ENCODE measurements around the gene CCDC188.
A peak's percentile ranks its signal among the peaks of the same experiment; 100 is the strongest.

CCDC188 gene

DNA sequence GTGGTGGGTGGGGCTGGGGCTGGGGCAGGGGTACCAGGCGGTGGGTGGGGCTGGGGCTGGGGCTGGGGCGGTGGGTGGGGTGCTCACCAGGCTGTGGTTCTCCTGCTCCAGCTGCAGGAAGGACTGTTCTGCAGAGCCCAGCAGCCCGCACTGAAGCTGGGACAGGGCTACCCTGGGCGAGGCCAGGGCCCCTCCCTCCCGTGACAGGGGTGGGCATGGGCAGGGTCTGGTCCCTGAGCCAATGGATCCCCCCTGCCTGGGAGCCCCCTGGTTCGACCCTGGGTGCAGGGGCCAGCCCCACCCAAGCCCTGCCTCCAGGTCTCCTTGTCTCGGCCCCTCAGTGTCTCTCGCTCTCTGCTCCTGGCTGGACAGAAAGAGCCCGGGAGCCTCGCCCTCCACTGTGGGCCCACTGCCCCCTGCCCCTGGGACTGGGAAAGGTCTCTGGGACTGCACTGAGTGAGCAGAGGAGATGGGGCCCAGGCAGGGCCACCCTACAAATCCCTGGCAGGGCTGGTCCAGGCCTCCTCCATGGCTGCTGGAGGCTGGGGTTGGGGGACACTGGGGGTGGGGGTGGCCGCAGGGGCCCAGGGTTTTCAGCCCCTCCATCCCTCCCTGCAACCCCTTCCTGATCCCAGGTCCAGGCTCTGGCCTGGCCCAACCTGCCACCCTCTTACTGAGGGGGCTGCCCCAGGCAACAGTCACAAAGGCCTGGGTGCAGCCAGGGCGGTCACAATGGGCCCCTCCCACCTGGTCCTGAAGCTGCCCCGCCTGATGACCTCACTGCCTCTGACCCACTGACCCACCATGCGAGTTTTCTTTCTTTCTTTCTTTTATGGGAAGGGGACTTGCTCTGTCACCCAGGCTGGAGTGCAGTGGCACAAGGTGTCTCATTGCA, at the start of gene CCDC188:
CCDC188 (minus strand) TSS at position 675 of the 895 bp plus-strand sequence; CDS start at position 606, 69 bp downstream.
- no peak for DNase-seq

DNA sequence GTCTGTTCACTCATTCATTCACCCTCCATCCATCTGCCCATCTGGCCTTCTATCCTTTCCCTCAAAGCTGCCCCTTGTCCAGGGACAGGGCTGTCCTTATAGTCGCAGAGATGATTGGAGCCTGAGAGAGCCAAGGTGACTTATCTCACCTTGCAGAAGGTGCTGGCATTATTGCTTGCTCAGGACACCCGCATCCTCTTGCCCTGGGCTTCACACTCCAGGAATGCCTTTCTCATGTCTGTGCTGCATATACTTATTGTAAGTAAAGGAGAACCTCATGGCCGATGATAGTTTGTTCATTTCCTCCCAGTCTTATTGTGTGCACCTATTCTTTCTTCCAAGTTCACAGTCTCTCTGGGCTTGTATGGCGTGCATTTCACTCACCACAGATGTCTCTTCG, 49.1 kb upstream of the CCDC188 start:
- no peak for DNase-seq

DNA sequence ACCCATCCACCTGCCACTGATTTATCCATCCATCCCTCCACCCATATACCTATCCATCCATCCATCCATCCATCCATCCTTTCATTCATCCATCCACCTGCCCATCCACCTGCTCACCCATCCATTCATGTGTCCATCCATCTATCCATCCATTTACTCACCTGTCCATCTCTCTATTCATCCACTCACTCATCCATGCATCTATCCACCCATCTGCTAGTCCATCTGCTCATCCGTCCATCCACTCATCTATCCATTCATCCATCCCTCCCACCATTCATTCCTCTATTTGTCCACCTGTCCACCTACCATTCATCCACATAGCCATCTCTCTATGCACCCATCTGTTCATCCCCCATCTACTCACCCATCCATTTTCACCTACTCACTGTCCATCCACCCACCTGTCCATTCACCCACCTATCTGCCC, 48.6 kb upstream of the CCDC188 start:
- no peak for DNase-seq

DNA sequence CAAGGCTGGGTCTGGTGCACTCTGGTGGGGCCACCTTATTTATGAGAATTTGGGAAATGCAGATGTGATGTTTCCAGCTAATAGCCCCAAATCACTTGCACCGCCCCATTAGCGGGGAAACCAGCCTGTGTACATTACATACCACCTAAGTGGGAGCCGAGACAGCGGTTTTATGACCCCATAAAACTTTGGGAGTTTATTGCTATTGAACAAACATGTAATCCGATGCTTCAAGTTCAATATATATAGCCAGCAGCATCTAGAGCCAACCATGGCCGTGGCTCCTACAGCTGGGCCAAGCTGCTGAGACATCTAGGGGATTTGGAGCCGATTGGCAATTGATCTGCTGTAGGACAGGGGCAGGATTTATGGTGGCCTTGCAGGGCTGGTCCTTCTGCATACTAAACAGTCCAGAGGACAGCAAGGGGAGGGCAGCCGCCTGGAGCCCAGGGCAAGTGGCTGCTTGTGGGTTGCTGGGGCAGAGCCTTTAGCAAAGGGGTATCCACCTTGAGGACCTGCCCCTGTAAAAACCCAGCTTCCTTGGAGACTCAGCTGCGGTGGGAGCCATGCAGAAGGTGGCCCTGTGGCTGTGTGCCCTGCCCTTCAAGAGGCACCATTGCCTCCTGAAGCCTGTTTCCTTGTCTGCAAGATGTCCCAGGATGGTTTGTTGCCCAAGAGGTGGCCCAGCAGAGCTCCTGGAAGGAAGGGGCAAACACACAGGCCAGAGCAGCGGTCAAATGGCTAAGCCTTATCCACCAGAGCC, 47.9 kb upstream of the CCDC188 start:
- DNase-seq, result no peak

DNA sequence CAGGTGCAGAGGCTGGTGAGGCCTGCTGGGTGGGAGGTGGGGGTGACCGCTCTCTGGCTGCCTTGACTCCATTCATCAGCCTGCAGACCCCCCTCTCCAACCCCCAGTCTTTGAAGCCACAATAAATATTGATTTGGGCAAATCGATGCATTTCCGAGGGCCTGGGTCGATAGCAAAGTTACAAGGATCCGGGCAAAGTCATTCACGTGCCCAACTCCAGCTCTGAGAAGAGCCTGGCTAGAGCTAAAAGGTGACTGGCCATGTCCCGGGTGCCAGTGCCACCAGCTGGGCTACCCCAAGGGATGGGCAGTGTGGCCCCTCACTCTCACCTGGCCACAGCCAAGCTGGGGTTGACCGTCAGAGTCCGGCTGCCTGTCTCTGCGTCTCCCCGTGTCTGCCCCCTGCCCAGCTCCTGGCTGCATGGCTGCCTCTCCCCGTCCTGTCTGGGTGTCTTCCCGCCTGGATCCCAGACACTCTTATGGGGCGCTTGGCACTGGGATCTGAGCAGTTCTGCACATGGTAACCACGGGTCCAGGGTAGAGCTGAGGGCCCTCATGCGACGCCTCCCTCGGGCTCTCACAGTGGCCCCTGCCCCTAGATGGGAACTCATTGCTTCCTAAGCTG, 46.7 kb upstream of the CCDC188 start:
- DNase-seq, result no peak

DNA sequence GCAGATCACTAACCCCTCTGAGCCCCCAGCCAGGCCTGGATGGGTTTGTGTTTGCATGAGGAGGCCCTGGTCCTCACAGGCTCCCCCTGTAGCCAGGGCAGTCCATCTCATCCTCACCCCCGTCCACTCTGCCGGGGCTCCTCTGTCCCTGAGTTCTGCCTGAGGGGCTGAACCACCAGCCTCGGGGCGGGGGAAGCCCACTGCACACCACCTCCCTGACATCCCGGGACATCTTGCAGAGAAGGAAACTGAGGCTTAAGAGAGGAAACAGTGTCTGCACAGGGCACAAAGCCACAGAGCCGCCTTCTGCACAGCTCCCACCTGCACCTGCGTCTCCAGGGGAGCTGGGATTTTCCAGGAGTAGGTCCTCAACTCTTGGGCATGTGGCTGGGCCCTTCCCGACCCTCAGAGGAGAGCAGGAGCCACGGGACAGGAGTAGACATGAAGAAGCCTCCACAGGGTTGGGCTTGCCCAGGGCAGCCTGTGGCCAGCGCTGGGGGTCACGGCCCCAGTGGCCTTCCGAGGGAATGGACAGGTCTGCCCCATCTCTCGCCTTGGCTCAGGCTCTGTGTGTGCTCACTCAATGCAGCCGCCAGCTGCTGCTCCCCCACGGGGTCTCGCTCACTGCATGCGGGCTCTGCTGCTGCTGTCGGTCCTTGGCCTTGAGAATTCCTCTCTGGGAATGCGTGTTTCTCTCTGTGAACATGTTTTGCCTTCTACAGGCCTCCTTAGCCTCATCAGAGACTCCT, 45.4 kb upstream of the CCDC188 start:
- no peak for DNase-seq

DNA sequence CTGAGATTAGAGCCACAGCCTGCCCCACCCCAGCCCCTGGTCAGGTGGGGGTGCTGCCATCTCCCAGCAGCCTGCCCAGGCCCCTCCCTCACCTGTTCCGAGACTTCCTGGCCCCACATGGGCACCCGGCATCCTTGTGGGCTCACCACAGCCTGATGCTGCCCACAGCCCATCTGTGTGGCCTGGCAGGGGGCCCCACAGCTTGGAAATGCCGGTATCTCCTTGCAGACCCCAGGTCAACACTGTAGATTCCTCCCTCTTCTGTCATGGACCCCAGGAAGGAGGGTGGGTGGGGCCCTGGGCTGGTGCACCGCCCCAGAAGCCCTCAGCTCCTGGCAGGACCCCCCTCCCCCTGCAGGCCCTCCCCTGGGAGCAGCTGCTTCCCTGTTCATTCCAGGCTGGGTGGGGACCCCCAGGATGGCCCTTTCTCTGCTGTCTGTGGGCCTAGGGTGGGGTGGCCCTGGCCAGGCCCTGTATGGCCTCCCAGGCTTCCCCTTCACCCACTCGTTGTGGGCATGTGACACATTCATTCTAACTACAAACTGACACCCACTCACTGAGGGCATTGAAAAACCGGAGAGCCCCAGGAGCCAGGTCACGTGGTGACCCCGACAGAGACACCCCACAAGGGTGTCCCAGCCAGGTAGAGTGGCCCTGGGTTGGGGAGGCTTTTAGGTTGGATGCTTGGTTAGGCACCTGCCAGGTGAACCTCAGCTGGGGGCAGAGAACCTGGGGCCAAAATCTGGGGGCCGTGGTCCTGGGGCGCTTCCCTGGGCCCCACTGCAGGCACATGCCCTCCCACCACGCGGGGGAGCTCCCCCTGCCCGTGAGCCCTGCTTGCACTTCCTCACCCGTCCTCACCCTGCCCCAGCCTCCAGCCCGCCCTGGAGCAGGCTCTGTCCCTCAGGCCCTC, 44.1 kb upstream of the CCDC188 start:
- DNase-seq, result no peak

DNA sequence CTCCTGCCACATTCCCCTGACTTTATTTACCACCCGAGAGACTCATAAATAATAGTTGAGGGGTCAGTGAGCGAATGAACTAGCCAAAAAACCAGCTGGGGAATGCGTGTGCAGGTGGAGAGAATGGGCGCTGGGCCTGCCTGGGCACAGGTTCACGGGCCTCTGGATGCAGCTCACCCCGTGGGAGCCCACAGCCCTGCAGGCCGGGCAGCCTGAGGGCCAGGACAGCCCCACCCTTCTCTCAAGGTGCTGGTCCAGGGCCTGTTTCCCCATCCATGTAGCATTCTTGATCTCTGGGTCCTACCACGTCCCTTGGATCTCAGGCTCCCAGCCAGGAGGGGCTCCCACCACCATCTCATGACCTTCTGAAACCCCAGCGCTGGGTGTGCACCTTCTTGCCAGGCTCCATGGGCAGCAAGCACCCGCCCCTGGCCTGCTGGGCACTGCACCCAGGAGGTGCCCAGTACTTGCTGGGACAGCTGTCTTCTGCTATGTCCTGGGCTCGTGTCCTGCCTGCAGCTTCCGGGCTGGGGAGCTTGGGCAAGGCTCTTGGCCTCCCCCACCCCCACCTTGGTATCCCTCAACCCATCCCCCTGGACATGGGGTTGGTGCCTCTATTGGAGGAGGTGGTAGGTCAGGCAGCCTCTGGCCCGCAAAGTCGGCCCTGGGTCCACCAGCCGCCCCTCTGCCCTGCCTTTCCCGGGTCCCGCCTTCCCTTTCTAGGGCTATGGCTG, 43.1 kb upstream of the CCDC188 start:
- no peak for DNase-seq

DNA sequence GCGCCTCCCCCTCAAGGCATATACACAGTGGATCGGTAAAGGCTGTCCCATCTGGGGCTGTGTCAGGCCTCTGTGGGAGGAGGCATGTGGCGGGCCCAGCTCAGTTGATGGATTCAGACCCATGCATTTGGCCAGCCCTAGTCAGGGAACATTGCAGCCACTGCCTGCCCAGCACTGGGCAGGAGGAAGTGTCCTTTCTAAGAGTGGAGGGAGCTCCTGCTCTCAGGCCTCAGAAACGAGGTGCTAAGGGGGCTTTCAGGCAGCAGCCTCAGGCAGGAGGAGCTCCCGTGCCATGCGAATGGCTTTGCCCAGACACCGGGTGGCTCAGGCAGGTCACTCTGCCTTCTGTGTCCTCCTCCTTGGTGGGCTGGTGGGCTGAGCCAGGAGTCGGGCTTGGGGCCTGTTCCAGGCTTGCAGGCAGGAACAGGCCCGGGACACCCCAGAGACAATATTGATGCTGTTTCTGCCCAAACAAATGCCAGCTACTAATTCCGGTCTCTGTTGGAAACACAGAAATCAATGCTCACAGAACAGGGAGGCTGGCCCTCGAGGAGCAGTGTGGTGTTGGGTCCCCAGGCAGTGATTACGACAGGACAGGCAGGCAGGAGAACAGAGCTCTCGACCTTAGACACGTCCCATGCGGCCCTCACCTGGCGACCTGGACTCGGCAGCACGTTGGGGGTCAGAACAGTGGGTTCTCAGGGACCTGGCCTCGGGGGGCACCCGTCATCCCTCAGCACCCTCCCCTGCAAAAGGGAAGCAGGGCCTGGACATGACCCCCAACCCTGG, 42.3 kb upstream of the CCDC188 start:
- no peak for DNase-seq

DNA sequence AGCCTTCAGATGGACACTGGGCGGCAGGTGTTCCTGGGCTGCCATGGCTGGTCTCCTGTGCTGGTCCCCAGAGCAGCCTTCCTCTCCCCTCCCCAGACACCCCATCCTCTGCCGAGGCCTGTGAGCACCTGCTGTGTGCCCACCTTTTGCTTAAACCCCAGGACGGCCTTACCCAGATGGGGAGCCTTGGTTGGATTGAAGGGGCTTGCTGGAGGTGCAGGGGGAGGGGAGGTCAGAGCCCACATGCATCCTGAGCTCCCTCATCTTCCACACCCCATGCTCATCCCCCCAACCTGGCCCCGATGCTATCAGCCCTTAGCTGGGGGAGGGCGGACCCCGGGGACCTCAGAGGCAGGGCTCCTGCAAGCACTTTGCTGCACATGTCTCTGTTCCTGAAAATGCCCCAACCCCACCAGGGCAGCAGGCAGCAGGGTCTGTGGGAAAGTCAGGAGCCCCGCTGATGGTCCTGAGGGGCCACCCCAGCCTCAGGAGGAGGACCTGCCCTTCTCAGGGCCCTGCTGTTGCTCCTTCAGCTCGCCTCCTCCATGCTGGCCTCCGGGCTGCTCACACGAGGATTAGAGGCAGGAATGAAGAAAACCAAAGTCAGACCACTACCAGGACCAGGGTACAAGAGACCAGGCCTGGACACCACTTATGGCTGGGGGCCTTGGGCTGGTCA, 41.6 kb upstream of the CCDC188 start:
- DNase-seq, result no peak

DNA sequence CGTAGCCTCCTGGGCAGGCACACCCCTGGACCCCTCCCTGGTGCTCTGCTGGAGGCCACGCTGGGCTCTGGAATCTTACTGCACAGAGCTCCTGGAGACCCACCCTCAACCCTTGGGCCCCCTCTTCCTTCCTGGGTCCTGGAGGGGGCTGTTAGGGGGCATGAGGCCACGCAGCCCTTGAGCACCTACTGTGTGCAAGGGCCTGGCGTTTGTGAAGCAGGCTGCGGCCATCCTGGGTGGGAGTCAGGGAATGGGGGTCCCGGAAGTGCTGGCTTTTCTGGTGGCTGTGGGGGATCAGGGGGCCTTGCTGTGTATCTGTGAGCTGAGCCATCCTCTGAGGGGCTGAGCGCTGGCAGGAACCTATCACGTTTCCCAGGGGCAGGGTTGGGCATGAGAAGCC, 40.9 kb upstream of the CCDC188 start:
- no peak for DNase-seq

DNA sequence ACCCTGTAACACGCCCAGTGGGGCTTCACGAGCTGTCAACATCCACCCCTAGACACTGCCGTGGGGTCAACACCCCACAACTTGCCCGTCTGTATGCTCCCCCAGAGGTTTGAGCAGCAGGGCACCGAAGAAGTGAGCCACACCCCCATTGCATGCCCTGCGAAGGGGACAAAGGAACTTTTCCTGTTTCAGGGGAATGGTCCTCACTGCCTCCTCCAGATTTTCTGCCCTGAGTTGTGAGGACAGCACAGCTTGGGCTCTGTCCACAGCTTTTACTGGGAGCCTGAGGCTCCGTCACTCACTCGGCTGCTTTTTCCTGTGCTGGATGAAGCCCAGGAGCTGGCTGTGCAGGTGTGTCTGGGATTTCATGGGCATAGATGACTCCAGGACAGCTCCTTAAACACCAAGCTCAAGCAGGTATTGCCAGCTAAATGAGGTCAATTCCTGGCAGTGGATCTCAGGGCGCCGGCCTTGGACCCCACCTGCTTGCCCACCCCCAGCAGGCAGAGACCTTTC, 40.2 kb upstream of the CCDC188 start:
- no peak for DNase-seq

DNA sequence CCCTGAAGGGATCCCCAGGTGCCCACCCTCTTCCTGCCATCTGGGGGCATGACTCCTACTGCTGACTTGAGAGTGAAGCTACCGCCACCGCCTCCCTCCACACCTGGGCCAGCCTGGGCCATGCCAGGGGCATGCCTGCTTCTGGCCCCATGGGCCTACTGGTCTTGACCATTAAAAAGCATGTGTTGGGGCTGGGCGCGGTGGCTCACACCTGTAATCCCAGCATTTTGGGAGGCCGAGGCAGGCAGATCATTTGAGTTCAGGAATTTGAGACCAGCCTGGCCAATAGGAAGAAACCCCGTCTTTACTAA, 37.7 kb upstream of the CCDC188 start:
- DNase-seq, result no peak

DNA sequence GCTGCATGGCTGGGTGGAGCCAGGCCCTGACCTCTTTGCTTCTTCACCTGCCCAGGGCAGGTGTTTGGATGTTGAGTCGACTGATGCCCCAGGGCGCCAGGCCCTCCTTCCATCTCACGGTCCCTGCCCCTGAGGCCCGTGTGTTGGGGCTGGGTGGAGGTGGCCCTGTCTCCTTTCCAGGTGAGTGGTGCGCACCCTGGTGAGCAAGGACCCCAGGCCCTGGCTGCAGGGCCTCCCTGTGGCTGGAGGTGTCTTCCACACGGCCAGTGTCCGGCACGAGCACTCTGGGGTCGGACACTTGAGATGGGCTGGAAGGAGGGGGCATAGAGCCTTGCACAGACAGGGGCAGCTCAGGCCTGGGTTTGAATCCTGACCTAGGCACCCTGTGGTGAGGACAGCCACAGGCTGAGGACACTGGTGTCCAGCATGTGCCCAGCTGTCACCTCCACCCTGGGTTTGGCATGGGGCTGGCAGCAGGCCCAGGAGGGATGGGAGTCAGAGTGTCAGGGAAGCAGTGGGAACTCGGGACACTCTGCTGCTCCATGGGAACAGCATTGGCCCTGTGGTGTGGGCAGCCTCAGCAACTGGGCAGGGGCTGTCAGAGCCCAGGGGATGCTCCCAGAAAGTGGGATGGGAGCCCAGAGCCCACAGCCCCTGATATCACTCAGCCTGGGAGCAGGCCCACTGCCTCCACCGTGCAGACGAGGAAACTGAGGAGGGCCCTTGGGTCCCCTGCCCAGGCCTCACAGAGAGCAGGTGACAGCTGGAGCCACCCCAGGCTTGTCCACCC, 37.1 kb upstream of the CCDC188 start:
- DNase-seq, result no peak

DNA sequence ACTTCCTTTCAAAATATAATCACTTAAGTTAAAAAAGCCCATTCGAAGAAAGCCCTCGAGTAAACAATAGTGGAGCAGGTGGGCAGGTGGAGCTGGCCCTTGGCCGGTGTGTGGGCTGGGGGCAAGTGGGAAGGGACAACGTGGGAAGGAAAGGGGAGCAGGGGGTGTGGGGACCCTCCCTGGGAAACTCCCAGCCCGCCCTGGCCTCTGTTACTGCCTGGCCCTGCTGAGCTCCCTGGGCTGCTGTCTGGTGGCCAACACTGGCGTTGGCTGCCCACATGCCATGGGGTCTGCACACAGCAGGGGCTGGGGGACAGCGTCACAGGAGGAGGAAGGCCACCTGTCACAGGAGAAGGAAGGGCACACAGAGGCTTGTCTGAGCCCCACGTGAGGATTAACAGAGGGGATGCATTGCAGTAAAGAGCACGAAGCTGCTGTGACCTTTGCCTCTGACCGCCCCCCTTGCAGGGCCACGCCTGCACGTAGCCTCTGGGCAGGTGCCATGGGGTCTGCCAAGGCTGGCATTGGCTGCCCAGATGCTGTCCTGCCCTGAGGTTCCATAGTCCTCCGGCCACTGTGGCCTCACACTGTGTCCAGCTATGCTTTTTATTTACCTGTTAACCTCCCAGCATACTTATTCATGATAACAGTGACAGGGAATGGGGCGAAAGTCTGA, 36.2 kb upstream of the CCDC188 start:
- no peak for DNase-seq

DNA sequence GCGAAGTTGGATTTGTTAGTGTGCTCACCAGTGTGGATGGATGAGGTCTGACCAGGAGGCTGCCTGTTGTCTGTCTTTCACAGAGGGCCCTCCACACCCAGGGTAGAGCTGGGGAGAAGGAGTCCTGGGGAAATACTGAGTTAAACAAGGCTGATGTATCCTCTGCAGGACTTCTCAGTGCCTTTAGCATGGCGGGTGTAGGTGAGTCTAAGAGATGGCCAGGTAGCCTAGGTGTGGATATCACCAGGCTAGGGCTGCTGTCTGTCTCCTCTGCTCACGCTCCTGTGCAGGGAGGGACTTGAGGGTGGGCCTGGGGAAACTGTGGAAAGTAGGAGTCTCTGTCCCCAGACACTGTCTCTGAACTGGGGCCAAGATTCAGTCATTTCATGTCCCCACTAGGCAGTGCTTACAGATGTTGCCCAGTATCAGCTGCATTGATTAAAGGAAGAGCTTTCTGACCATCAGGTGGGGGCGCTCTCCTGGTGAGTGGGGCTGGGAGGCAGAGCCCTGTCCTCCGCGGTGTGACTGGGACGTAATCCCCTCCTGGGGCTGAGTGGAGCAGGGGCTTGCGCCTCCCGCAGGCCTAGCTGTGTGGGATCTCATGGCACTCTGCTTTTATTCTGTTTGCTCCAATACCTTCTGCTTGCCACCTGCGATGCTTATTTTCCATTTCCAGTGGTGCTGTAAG, 35.5 kb upstream of the CCDC188 start:
- peak; percentile 84 for DNase-seq

DNA sequence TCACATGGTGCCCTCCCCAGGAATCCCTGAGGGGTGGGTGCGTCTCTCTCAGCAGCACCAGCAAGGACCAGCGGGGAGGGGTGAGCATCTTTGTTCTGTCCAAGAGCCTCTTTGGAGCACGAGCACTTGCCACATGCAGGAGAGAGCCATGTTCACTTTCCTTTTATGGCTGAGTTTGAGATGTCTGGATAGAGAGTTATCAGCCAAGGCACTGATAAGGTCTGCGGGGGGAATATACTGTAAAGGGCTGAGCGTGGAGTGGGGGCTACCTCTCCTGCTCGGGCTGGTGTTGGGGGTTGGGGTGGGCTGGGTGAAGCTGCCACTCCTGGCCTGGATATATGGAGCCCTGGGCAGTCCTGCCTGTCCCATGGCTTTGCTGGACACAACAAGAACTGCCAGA, 34.9 kb upstream of the CCDC188 start:
- no peak for DNase-seq

Measured in islet precursor cell (in vitro differentiated cells).